OCI-LY1 (cell line): ENCODE results near the gene ESR2.
A peak's percentile ranks its signal among the peaks of the same experiment; 100 is the strongest.

Source experiments
- H2AFZ ChIP-seq: fragments of 200-600 bp; sonication (generic), shearing (Covaris generic); 2 replicates; pipeline ENCODE4 v1.6.0; 2014; ENCODE audit warnings: antibody characterized with exemption, mild to moderate bottlenecking, low read length
- H3F3A ChIP-seq: fragments of 200-600 bp; sonication (generic), shearing (Covaris generic); 2 replicates; pipeline ENCODE4 v1.6.0; 2014; ENCODE audit warnings: mild to moderate bottlenecking, antibody characterized with exemption, low read length, moderate library complexity; ENCODE audit not compliant: insufficient read depth
- H3K27ac ChIP-seq: fragments of 200-600 bp; sonication (generic); 2 replicates; pipeline ENCODE4 v1.5.1; 2014; ENCODE audit warnings: low read length, mixed run types, mild to moderate bottlenecking, low read depth; ENCODE audit not compliant: poor library complexity, severe bottlenecking
- H3K27me3 ChIP-seq: fragments of 200-600 bp; sonication (generic); 2 replicates; pipeline ENCODE4 v1.6.0; 2014; ENCODE audit warnings: antibody characterized with exemption, mild to moderate bottlenecking, low read length, moderate library complexity; ENCODE audit not compliant: insufficient read depth
- H3K36me3 ChIP-seq: fragments of 200-600 bp; sonication (generic); 2 replicates; pipeline ENCODE4 v1.6.1; 2014; ENCODE audit warnings: mild to moderate bottlenecking, antibody characterized with exemption, low read length, moderate library complexity, mixed read lengths; ENCODE audit not compliant: insufficient read depth
- H3K4me1 ChIP-seq: fragments of 200-600 bp; sonication (generic); 2 replicates; pipeline ENCODE4 v1.5.1; 2014; ENCODE audit warnings: mild to moderate bottlenecking, low read length, moderate library complexity; ENCODE audit not compliant: insufficient read depth, severe bottlenecking
- H3K4me2 ChIP-seq: fragments of 200-600 bp; sonication (generic), shearing (Covaris generic); 2 replicates; pipeline ENCODE4 v1.6.1; 2014; ENCODE audit warnings: low read length
- H3K4me3 ChIP-seq: fragments of 200-600 bp; sonication (generic); 2 replicates; pipeline ENCODE4 v1.5.1; 2014; ENCODE audit warnings: low read length, low read depth, mild to moderate bottlenecking, mixed read lengths; ENCODE audit not compliant: poor library complexity, severe bottlenecking
- H3K79me2 ChIP-seq: fragments of 200-600 bp; shearing (Covaris generic); 2 replicates; pipeline ENCODE4 v1.6.1; 2016; ENCODE audit warnings: mixed run types, low read length, mixed read lengths; ENCODE audit not compliant: insufficient read depth
- H3K9ac ChIP-seq: fragments of 200-600 bp; sonication (generic), shearing (Covaris generic); 2 replicates; pipeline ENCODE4 v1.6.1; 2014; ENCODE audit warnings: mild to moderate bottlenecking, low read length, mixed read lengths
- H3K9me2 ChIP-seq: fragments of 200-600 bp; sonication (generic), shearing (Covaris generic); 2 replicates; pipeline ENCODE4 v1.6.1; 2014; ENCODE audit warnings: low read depth, mild to moderate bottlenecking, low read length, mixed read lengths
- H3K9me3 ChIP-seq: fragments of 200-600 bp; shearing (Covaris generic); 2 replicates; pipeline ENCODE4 v1.6.1; 2014; ENCODE audit warnings: low read length, mixed read lengths
- H4K20me1 ChIP-seq: fragments of 200-600 bp; sonication (generic), shearing (Covaris generic); 2 replicates; pipeline ENCODE4 v1.6.0; 2016; ENCODE audit warnings: mild to moderate bottlenecking, low read length; ENCODE audit not compliant: insufficient read depth
- EZH2 ChIP-seq: fragments of 200-600 bp; sonication (generic), shearing (Covaris generic); IDR thresholded peaks from 2 replicates; pipeline ENCODE4 v1.8.0; 2017; ENCODE audit warnings: borderline replicate concordance, mixed run types, mild to moderate bottlenecking, antibody characterized with exemption, low read length, moderate library complexity, mixed read lengths
- TF ChIP-seq, protein P1 (sequence below): fragments of 200-600 bp; sonication (generic), shearing (Covaris generic); IDR thresholded peaks from 2 replicates; pipeline ENCODE4 v1.5.1; 2017; ENCODE audit warnings: mild to moderate bottlenecking, antibody characterized with exemption, low read length, moderate library complexity, mixed read lengths

ESR2 gene

GRCh38 chr14:64217308-64217707 is 76.9 kb downstream of the ESR2 start:
- no peak for TF ChIP-seq EZH2
- TF ChIP-seq, protein P1, sequence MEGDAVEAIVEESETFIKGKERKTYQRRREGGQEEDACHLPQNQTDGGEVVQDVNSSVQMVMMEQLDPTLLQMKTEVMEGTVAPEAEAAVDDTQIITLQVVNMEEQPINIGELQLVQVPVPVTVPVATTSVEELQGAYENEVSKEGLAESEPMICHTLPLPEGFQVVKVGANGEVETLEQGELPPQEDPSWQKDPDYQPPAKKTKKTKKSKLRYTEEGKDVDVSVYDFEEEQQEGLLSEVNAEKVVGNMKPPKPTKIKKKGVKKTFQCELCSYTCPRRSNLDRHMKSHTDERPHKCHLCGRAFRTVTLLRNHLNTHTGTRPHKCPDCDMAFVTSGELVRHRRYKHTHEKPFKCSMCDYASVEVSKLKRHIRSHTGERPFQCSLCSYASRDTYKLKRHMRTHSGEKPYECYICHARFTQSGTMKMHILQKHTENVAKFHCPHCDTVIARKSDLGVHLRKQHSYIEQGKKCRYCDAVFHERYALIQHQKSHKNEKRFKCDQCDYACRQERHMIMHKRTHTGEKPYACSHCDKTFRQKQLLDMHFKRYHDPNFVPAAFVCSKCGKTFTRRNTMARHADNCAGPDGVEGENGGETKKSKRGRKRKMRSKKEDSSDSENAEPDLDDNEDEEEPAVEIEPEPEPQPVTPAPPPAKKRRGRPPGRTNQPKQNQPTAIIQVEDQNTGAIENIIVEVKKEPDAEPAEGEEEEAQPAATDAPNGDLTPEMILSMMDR = no peak
- peaks cover 93% of the 10 kb centered on the region for H3K4me1 ChIP-seq

DNA sequence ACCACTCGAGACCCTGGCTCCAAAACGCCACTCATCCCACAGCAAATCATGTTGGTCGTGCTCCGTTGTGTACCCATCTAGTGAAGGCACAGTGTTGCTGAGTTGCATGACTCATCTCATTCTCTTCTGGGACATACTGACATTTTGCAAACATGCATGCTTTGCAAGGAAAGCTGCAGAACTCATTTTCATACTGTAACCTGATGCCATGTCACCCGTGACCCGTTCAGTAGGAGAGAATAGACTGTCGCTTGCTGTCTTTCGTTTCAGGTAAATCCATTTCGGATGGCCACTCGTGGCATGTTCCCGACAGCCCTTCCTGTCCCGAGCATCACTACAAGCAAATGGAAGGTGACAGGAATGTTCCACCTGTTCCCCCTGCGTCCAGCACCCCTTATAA is 78.2 kb downstream of the ESR2 start:
- Histone ChIP-seq H3K36me3 (peaks cover 98% of the 10 kb centered on the region), H3F3A (0 out of 2 replicates have a peak, but pooled peaks cover 5% of the 10 kb centered on the region), H3K4me3 (peak overlapping the region; percentile 38), H3K27me3 (no peaks in the 10 kb centered on the region), H4K20me1 (no peaks in the 10 kb centered on the region), H3K9me3 (no peaks in the 10 kb centered on the region), H3K79me2 (no peaks in the 10 kb centered on the region), H3K9ac (peak overlapping the region; percentile 47), H3K4me2 (peak overlapping the region; percentile 53), H3K9me2 (no peaks in the 10 kb centered on the region), H2AFZ (no peak overlapping the region), H3K4me1 (peaks cover 92% of the 10 kb centered on the region), H3K27ac (peak overlapping the region; percentile 100)
- TF ChIP-seq, protein P1 = no peak
- no peak for TF ChIP-seq EZH2

More at GRCh38 chr14:64217308-64217707, 76.9 kb downstream of the ESR2 start:
- Histone ChIP-seq H3K4me2 (peak overlapping the region; percentile 52), H3F3A (0 out of 2 replicates have a peak, but pooled peaks cover 5% of the 10 kb centered on the region), H3K27me3 (no peaks in the 10 kb centered on the region), H2AFZ (no peak overlapping the region), H3K27ac (peak overlapping the region; percentile 100), H3K79me2 (no peaks in the 10 kb centered on the region), H3K9me2 (no peaks in the 10 kb centered on the region), H4K20me1 (no peaks in the 10 kb centered on the region), H3K4me3 (peak overlapping the region; percentile 34), H3K9me3 (no peaks in the 10 kb centered on the region), H3K9ac (peak overlapping the region; percentile 33; the same call in 1 of the 2 replicates), H3K36me3 (peaks cover 98% of the 10 kb centered on the region)

DNA sequence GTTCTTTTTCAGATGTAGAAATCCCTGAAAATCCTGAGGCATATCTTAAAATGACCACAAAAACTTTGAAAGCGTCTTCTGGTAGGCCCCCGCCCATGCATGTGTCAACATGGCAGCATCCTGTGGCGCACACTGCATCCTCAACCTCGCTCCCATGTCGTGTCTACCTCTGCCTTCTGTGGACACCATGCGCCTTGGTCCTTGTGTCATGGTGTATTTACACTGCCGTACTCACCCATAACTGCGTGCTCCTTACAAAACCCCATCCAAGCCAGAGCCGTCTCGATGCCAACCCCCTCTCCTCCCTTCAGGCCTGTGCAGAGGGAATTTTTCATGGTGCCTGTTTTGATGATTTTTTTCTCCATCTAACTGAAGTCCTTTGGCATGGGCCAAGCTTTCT is 78.9 kb downstream of the ESR2 start:
- H3K4me2 ChIP-seq = no peak overlapping the region
- 0 out of 2 replicates have a peak, but pooled peaks cover 5% of the 10 kb centered on the region for H3F3A ChIP-seq
- peak overlapping the region; percentile 100 for H3K27ac ChIP-seq
- H2AFZ ChIP-seq = no peak overlapping the region
- no peaks in the 10 kb centered on the region for H3K9me2 ChIP-seq
- TF ChIP-seq, protein P1 = no peak
- TF ChIP-seq EZH2 = no peak
- no peak overlapping the region for H3K4me3 ChIP-seq
- H3K9me3 ChIP-seq = no peaks in the 10 kb centered on the region
- H4K20me1 ChIP-seq = no peaks in the 10 kb centered on the region
- peaks cover 93% of the 10 kb centered on the region for H3K36me3 ChIP-seq
- H3K79me2 ChIP-seq = no peaks in the 10 kb centered on the region
- H3K27me3 ChIP-seq = no peaks in the 10 kb centered on the region
- H3K4me1 ChIP-seq = peaks cover 92% of the 10 kb centered on the region
- H3K9ac ChIP-seq = no peak overlapping the region; the same call in 1 of the 2 replicates
